Ishikawa (cell line): ENCODE measurements around the gene IFT74.

ENCODE experiments used
- CEBPB ChIP-seq: IDR thresholded peaks from 2 replicates; pipeline ENCODE4 v1.6.1; 2012
- CREB1 ChIP-seq: IDR thresholded peaks from 2 replicates; pipeline ENCODE4 v1.6.1; 2012; ENCODE audit warnings: low read depth
- EGR1 ChIP-seq: IDR thresholded peaks from 2 replicates; pipeline ENCODE4 v1.6.1; 2012
- EP300 ChIP-seq: IDR thresholded peaks from 2 replicates; pipeline ENCODE4 v1.6.1; 2012; ENCODE audit warnings: borderline replicate concordance
- FOXM1 ChIP-seq: IDR thresholded peaks from 2 replicates; pipeline ENCODE4 v1.6.1; 2012; ENCODE audit warnings: low read depth, borderline replicate concordance
- NFIC ChIP-seq: IDR thresholded peaks from 2 replicates; pipeline ENCODE4 v1.6.1; 2012
- RAD21 ChIP-seq: IDR thresholded peaks from 2 replicates; pipeline ENCODE4 v1.6.1; 2012; ENCODE audit warnings: low read depth
- TAF1 ChIP-seq: IDR thresholded peaks from 2 replicates; pipeline ENCODE4 v1.6.1; 2012; ENCODE audit warnings: low read depth, mild to moderate bottlenecking
- TCF12 ChIP-seq: IDR thresholded peaks from 2 replicates; pipeline ENCODE4 v1.6.1; 2012; ENCODE audit warnings: low read depth
- TEAD4 ChIP-seq: IDR thresholded peaks from 2 replicates; pipeline ENCODE4 v1.6.1; 2012
- YY1 ChIP-seq: IDR thresholded peaks from 2 replicates; pipeline ENCODE4 v1.6.1; 2012; ENCODE audit warnings: low read depth
- ZBTB7A ChIP-seq: IDR thresholded peaks from 2 replicates; pipeline ENCODE4 v1.6.1; 2012; ENCODE audit warnings: low read depth
- TF ChIP-seq, protein P1 (sequence below): IDR thresholded peaks from 2 replicates; pipeline ENCODE4 v1.6.1; 2012
- TF ChIP-seq, protein P2 (sequence below): IDR thresholded peaks from 2 replicates; pipeline ENCODE4 v1.6.1; 2012; ENCODE audit warnings: low read depth, mild to moderate bottlenecking
- TF ChIP-seq, protein P3 (sequence below): IDR thresholded peaks from 2 replicates; pipeline ENCODE4 v1.6.1; 2012

IFT74 gene

DNA sequence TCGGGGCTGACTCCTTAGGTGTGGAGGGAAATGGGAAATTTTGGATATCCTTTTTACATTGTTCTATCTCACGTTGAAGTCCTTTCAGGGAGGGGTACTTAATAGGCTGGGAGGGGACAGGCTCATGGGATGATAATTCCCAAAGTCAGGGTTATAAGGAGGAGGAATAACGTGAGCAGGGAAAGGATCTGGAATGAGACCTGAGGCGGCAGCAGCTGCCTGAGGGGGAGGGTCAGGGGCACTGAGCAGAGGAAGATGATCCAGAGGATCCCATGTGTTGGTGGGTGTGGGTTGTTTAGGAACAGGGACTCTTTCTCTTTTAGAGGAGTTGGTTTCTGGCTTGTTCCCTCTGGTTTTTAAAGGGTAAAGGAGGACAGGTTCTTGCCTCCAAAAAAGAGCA lies 18.7 kb downstream of the IFT74 start:
- TF ChIP-seq TAF1 (no peak), ZBTB7A (no peak), NFIC (no peak), TCF12 (no peak), YY1 (no peak), CREB1 (no peak), EGR1 (no peak)
- TF ChIP-seq, protein P1, sequence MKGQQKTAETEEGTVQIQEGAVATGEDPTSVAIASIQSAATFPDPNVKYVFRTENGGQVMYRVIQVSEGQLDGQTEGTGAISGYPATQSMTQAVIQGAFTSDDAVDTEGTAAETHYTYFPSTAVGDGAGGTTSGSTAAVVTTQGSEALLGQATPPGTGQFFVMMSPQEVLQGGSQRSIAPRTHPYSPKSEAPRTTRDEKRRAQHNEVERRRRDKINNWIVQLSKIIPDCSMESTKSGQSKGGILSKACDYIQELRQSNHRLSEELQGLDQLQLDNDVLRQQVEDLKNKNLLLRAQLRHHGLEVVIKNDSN: no peak
- TF ChIP-seq, protein P2, sequence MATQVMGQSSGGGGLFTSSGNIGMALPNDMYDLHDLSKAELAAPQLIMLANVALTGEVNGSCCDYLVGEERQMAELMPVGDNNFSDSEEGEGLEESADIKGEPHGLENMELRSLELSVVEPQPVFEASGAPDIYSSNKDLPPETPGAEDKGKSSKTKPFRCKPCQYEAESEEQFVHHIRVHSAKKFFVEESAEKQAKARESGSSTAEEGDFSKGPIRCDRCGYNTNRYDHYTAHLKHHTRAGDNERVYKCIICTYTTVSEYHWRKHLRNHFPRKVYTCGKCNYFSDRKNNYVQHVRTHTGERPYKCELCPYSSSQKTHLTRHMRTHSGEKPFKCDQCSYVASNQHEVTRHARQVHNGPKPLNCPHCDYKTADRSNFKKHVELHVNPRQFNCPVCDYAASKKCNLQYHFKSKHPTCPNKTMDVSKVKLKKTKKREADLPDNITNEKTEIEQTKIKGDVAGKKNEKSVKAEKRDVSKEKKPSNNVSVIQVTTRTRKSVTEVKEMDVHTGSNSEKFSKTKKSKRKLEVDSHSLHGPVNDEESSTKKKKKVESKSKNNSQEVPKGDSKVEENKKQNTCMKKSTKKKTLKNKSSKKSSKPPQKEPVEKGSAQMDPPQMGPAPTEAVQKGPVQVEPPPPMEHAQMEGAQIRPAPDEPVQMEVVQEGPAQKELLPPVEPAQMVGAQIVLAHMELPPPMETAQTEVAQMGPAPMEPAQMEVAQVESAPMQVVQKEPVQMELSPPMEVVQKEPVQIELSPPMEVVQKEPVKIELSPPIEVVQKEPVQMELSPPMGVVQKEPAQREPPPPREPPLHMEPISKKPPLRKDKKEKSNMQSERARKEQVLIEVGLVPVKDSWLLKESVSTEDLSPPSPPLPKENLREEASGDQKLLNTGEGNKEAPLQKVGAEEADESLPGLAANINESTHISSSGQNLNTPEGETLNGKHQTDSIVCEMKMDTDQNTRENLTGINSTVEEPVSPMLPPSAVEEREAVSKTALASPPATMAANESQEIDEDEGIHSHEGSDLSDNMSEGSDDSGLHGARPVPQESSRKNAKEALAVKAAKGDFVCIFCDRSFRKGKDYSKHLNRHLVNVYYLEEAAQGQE: no peak

DNA sequence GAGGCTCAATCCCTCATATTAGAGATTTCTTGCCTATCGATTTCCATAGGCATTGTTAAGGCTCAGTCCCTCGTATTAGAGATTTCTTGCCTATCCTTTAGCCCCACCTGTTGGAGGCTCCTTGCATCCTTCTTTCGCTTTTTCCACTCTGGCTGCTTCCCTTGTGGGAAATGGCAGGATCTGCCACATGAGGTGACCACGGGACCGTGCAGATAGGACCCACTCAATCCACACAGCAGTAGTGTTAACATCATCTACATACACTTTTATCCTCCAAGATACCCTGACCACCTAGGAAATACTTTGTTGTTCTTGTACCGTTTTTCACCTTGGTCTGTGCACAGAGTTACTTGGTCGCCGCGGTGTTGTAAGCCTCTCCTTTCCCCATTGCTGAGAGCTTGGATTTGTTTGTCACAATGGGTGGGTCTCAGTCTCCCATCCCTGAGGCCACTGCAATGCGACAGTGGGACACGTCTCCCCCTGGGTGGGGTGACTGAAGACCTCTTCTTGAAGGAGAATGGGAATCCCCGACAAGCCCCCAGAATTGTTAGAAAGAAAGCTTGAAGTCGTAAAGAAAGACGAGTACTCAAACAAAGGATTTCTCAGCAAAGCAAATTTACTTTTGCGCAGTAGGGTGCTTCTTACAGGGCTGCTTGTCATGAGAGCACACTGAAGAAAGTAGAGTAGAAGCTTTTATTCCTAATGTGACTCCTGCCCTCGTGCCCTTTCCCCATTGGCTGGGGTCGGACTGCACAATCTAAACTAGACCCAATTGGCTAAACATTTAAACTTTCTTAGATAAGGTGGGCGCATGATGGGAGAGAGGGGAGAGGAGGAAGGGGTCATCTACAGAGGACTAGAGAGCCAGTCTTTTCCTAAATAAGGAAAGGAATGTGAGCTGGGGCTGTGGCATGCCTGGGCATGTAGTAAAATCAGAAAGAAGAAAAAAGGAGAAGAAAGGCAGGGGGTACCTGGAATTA lies 19.8 kb downstream of the IFT74 start:
- TF ChIP-seq NFIC (no peak), EGR1 (no peak), CREB1 (no peak), RAD21 (peak; percentile 61), YY1 (no peak)

DNA sequence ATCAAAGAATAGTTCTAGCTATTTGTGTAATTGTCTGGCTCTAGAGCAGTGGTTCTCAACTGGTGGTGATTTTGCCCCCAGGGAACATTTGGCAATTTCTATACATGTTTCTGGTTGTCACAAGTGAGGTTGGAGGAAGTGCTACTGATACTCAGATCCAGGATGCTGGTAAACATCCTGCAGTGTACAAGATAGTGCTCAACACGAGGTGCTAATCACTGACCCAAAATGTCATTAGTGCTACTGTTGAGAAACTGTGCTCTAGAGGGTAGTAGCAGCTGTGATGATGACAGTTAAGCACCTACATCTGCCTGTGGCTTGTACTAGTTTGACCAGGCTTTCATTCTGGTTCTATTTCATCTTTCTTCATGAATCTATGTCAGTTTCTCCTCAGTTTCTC lies 27.1 kb downstream of the IFT74 start:
- TF ChIP-seq TAF1 (no peak), EGR1 (no peak), FOXM1 (no peak), ZBTB7A (no peak), NFIC (no peak)
- TF ChIP-seq, protein P1: no peak

DNA sequence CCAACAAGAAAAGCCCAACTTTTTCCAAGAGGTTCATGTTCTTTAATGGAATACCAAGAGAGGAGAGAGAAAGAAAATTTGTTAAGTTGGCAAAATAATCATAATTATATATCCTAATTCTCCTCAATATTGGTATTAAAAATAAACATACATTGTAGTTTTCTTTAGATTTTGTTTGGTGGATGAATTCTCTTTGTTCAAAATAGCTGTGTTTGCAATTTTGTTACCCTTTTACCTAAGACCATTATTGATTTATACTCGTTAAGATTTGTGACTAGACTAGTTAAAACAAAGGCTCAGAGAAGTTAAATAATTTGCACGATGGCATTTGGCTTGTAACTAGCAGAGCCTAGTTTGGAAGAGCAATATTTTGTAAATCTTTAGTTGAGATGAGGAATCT lies 39.6 kb downstream of the IFT74 start:
- no peak for TF ChIP-seq YY1
- no peak for TF ChIP-seq ZBTB7A
- no peak for TF ChIP-seq CREB1
- no peak for TF ChIP-seq FOXM1
- no peak for TF ChIP-seq CEBPB
- TF ChIP-seq TEAD4: no peak
- TF ChIP-seq, protein P1: no peak
- TF ChIP-seq TAF1: no peak
- TF ChIP-seq TCF12: no peak
- TF ChIP-seq, protein P3, sequence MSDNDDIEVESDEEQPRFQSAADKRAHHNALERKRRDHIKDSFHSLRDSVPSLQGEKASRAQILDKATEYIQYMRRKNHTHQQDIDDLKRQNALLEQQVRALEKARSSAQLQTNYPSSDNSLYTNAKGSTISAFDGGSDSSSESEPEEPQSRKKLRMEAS: no peak
- TF ChIP-seq, protein P2: no peak
- TF ChIP-seq EP300: no peak
- TF ChIP-seq RAD21: no peak

DNA sequence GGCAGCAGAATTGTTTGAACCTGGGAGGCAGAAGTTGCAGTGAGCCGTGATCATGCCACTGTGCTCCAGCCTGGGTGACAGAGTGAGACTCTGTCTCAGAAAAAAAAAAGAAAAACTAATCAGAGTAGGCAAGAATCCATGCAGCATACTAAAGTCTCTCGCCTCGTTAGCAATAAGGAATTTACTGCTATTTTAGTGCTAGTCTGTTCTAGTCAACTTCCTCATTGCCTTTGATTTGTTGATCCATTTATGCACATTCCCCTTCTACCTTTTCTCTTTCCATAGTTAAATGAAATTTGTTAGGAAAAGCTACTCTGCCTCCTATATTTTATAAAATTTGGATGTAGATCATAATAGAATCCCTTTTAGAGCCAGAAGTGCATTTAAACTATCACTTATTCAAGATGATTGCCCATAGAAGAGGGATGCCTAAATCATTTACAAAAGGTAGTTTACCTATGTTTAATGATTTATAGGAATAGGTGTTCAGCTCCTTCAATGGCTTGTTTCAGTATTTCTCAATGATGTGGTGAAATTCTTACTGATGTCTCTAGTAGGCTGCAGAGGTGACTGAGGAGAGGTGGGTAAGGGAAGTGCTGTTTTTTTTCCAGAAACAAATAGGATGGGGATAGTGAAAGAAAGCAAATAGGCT lies 47.3 kb downstream of the IFT74 start:
- TF ChIP-seq, protein P2: no peak
- TF ChIP-seq ZBTB7A (no peak), EP300 (no peak), EGR1 (no peak), TCF12 (no peak), CEBPB (no peak), TAF1 (no peak)
- TF ChIP-seq, protein P3: no peak
- TF ChIP-seq, protein P1: no peak
